Embryonic facial prominence (tissue), 1 donor: ENCODE results near the gene GRID1.

ENCODE experiments used
- DNase-seq: peaks from one replicate; pipeline ENCODE4 v3.0.0-alpha.2; 2016; ENCODE audit errors: extremely low spot score

GRID1 gene

DNA sequence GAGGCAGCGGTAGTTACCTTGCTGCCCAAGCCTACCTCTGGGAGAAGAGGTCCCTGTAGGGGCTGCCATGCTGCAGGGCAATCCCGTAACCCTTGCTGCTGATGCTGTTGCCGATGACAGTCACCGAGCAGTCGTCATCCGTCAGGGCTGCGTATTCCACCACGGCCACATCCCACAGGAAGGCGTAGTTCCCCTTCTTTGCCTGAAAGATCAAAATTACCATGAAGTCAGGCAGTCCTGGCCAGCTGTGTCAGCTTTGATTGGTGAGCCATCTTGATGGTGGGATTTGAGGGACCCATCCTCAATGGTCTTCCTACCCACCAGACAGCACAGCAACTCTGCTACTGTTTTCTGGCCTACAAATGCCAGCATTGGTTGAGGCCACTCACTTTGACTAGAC, 746.8 kb downstream of the GRID1 start:
- no peak for DNase-seq

DNA sequence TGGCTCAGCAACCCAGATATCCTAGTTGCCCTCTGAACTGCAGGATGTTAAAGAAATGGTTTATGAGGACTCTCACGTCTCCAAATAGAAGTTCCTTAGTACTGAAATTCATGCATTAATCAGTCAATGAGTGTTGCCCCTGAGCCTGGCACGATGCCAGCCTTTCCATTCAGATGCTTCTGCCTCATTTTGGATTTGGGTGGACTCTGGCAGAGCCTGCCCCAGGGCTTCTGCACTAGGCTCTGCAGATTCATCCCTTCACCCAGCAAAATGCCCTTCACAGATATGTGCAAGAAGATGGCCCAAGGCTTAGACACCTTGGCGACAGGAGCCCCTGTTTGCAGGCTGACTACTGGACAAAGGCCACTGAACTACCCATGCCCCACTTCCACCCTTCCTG, 747.8 kb downstream of the GRID1 start:
- DNase-seq, result no peak

DNA sequence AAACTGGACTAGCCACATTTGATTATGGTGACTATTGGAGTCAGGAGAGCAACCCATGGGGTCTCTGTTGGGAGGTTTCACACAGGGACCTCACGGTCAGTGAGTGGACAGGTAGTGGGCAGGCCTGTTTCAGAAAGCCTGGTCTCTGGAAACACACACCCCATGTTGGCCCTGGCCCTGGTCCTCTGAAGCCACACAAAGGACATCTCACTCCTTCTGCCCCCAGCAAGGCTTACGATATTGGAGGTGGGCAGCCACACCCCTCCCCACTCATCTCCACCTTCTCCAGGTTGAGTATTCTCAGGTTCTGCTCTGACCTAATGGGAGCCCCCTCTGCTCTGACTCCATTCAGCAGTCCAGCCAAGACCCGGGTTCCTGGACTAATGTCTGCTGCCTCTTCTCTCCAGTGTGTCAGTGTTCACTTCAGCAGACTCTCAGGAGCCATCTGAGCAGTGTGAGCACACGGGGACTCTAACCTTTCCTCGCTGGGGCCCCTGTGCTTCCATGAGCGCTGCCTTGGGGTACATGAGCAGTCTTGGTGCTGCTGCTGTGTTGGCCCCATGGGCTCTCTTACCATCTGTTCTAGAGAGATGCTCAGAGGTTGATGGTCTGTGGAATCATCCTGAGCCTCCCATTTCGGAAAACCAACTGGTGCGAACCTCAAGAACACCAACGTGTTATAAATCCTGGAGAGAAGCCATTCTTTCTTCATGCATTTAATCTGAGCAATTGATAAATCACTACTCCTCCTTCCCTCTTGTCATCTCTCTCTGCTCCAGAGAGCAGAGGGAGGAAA, 748.6 kb downstream of the GRID1 start:
- DNase-seq, result no peak

- DNase-seq, result no peak
These were observed 751.0 kb downstream of the GRID1 start for GRCh38 chr10:85615556-85615955.

DNA sequence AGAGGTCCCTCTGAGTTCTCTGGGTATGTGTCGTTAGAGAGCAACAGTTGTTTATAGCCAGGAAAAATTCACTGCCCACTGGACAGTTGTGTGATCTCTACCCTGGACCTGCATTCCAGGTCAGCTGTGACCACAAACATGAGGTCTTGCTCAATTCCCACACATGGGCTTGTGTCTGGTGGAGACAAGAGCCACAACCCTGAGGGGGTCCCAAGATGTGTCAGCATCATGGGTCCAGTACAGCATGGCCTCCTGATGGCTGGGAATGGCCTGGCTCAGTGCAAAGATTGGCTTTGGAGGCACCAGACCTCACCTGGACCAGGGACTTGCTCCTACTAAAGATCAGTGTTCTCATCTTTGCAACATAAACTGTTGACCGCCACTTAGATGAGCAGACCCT, 751.6 kb downstream of the GRID1 start:
- DNase-seq, result no peak

GRCh38 chr10:85614566-85614965, 752.0 kb downstream of the GRID1 start:
- DNase-seq, result no peak

- no peak for DNase-seq
These were observed 753.2 kb downstream of the GRID1 start for GRCh38 chr10:85613391-85613790.

DNA sequence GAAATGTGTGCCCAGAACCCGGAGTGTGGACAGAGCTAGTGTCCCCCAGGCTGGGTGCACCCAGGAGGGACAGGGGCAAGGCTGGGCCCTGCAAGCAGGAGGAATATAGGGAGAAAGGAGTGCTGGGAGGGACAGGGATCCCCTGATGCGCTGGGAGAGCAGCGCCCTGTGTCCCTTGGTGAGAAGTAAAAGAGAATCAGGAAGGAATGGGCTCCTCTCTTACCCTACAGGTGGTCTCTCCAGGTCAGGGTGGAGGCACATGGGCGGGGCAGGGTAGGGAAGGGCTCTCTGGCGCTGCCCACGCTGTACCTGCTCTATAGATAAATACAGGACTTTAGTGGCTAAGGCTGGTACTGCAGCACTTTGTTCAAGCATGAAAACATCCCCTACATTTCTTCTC, 753.8 kb downstream of the GRID1 start:
- DNase-seq, result no peak

GRCh38 chr10:85612378-85612775, 754.2 kb downstream of the GRID1 start:
- no peak for DNase-seq

GRCh38 chr10:85611746-85612377, 754.7 kb downstream of the GRID1 start:
- no peak for DNase-seq

GRCh38 chr10:85611093-85611740, 755.4 kb downstream of the GRID1 start:
- DNase-seq, result no peak

GRCh38 chr10:85610381-85611092, 756.1 kb downstream of the GRID1 start:
- no peak for DNase-seq

DNA sequence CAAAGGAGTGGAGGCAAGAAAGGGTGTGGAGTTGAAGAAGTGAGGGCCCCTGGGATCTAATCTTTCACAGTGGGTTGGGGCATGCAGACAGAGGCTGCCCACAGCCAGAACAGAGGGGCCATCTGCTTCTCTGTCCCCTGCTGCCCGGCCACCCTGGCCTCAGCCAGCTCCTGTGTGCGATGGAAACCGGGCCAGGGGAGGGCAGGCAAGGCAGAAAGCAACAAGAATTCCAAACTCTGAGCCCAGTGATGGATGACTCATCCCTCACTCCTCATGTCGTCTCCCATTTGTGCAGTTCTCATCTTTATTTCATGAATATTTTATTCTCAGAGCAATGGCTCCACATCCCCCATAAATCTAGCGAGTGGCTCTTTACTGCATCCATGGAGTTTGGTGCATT, 757.1 kb downstream of the GRID1 start:
- DNase-seq, result no peak

DNA sequence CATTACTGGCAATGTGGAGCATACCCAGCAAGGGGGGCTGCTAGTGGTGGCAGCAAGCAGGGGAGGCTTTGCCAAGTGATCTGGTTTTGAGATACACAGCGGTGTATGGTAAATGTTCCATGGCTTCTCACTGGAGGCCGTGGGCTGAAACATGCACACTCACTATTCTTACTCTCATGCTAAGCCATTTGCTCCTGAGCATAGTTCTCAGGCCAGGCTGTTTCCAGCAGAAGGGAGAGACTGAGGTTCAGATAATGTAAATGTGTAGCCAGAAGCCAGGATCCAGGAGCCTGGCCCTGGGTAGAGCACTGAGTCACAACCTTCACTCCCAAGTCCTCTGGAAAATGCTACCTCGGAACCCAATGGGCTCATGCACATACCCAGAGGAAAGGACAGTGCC, 757.9 kb downstream of the GRID1 start:
- DNase-seq, result no peak

GRCh38 chr10:85607043-85607695, 759.4 kb downstream of the GRID1 start:
- no peak for DNase-seq

GRCh38 chr10:85606401-85606800, 760.2 kb downstream of the GRID1 start:
- no peak for DNase-seq

GRCh38 chr10:85604884-85605283, 761.7 kb downstream of the GRID1 start:
- no peak for DNase-seq

DNA sequence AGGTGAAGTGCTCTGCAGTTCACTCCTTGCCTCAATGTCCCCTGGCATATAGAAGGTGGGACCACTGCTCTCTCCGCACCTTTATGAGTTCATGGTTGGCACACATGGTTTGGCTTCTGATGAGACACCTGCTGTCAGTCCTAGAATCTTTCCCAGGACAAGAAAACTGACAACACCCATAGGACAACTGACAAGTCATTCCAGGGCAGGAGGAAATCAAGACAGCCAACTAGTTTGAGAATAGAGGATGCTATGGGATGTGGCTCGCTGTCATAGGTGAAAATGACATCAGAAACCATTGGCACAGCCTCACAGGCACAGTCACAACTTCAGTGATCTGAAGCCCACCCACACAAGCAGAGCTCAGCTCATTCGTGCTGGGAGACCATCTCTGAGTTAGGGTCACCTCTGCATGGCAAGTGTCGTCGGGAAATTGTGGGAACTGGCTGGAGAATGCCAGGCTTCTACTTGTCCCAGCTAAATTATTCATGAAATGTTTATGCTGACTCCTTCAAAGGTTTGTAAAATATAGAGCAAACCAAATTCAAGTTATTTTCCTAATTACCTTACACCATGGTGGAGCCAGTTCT, 762.4 kb downstream of the GRID1 start:
- DNase-seq, result no peak

DNA sequence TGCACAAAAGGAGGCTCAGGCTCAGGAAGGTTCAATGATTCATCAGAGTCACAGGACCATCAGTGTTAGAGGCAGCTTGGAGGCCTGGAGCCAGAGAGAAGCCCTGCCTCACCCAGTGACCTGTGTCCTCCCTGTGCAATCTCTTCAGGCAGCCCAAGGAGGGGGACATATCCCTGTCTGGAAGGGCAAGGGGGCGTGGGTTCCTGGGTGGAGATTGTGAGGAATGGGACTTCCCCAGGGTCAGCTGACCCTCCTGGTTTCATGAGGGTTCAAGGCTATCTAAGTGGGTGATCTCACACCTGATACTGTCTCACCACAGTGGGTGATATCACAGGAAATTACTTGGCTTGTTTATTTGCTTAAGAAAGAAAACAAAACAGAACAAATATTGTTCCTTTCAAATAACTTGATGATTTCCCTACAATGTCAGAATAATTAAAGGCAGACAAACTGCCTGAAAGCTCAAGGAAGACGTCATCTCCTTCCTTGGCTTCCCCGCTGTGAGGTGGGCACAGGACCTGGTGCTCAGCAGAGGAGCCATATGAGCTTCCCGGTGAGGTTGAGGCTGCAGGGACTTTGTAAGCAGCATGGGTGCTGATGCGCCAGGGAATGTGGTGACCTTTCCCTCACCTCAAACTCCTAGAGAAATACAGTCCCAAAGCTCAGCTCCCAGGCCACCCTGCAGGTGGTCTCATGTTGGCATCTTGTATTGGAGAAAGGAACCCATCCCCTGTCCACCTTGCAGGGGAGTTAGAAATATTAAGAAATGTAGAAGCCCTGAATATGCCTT, 763.2 kb downstream of the GRID1 start:
- no peak for DNase-seq

GRCh38 chr10:85602713-85603112, 763.9 kb downstream of the GRID1 start:
- DNase-seq, result no peak

- DNase-seq, result no peak
These were observed 764.3 kb downstream of the GRID1 start for GRCh38 chr10:85602306-85602705.
